HEK293T (cell line): ENCODE measurements around the gene LGALS8.

Source experiments
- BHLHE40 ChIP-seq: fragments of 450-650 bp; IDR thresholded peaks from 2 replicates; pipeline ENCODE4 v1.6.1; 2016; ENCODE audit warnings: mild to moderate bottlenecking, moderate library complexity, borderline replicate concordance
- CTBP1 ChIP-seq: fragments of 450-650 bp; IDR thresholded peaks from 2 replicates; pipeline ENCODE4 v1.6.1; 2016; ENCODE audit warnings: borderline replicate concordance
- L3MBTL2 ChIP-seq: fragments of 450-650 bp; conservative IDR thresholded peaks from 2 replicates; pipeline ENCODE4 v1.6.1; 2016; ENCODE audit warnings: mild to moderate bottlenecking
- NFRKB ChIP-seq: fragments of 450-650 bp; IDR thresholded peaks from 2 replicates; pipeline ENCODE4 v1.6.1; 2016; ENCODE audit warnings: mild to moderate bottlenecking, moderate library complexity

DNA sequence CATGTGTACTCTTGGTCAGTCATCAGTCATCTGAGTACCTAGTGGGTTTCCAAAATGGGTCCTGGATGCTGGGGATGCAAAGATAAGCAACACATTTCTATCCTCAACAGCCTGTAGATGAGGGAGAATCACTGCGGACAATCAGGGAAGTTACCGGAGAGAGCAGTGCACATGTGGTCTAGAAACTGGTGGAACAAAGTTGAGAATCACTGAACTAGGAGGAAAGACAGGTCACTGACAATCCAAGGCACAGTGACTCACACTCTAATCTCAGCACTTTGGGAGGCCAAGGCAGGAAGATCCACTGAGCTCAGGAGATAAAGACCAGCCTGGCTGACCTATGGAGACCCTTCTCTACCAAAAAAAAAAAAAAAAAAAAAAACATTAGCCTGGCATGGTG lies 31.4 kb upstream of the LGALS8 start:
- TF ChIP-seq CTBP1 (no peak), BHLHE40 (no peak), L3MBTL2 (no peak), NFRKB (no peak)
